Measurements from ENCODE around the gene TBX2.

DNA sequence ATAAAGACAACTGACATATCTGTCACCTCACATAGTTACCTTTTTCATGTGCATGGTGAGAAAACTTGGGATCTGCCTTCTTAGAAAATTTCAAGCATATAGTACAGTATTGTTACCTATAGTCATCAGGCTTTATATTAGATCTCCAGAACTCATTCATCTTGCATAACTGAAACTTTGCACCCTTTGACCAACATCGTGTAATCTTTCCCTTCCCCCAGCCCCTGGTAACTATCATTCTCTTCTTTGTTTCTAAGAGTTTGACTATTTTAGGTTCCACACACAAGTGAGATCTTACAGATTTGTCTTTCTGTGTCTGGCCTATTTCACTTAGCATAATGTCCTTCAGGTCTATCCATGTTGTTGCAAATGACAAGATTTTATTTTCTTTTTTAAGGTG is 29.6 kb downstream of the TBX2 start:
- no peak for TF ChIP-seq POLR2AphosphoS5 (IDR thresholded peaks at IDR 0.05; ENCODE audit: low read depth, low read length)
- TF ChIP-seq POLR2A (IDR thresholded peaks at IDR 0.05; ENCODE audit: low read depth, low read length), result no peak
- TF ChIP-seq POU2F2 (IDR thresholded peaks at IDR 0.05; ENCODE audit: low read depth, low read length), result no peak
